ENCODE measurements around the gene ATAD3A.
"Not testable (repeated sequence)": the region's sequence is repeated elsewhere in the genome, so short reads cannot be mapped to it uniquely, and the experiment has no call there.

Gene ATAD3A

DNA sequence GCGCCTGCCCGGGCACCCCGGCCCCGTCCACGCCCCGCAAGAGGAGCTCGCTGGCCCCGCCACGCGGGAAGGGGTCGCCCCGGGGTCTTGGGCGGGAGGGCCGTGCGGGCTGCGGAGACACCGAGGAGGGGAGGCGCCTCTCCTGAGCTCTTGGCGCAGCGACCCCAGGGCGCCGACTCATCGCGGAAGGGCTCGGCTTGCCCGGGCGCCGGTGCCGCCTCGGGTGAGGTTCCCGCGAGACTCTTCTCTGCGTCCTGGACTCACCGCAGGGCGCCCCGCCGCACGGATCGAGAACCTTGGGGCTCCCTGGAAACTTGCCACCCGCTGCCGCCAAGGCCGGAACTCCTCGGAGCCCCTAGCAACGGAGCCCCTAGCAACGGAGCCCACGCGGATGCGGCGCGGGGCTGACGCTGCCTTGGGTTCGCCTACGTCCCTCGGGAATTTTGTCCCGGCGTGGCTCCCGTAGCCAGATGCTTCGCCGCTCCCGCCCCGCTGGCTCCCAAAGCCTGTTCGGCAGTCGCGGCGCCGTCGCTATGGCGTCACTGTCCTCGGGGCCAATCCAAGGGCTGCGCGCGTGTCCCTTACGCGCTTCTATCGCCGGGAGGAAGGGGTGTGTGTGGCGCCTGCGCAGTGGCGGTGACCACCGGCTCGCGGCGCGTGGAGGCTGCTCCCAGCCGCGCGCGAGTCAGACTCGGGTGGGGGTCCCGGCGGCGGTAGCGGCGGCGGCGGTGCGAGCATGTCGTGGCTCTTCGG lies at the start of gene ATAD3A:
ATAD3A (plus strand) TSS at position 630 of the 753 bp plus-strand sequence; CDS start at position 737, 107 bp downstream.
- Histone ChIP-seq H3K4me1 (ENCODE audit: insufficient read depth, low read length) (peaks cover 3% of the 10 kb centered on the region), H3K9me3 (ENCODE audit: low read length) (no peaks in the 10 kb centered on the region), H3K27me3 (ENCODE audit: insufficient read depth, low read length) (no peaks in the 10 kb centered on the region), H3K4me3 (ENCODE audit: low read length) (peak within 1 kb of the TSS; percentile 77), H2AFZ (ENCODE audit: low read depth, low read length) (peak within 1 kb of the TSS; percentile 65), H3K36me3 (ENCODE audit: insufficient read depth, low read length) (peaks cover 10% of the 10 kb centered on the region)

DNA sequence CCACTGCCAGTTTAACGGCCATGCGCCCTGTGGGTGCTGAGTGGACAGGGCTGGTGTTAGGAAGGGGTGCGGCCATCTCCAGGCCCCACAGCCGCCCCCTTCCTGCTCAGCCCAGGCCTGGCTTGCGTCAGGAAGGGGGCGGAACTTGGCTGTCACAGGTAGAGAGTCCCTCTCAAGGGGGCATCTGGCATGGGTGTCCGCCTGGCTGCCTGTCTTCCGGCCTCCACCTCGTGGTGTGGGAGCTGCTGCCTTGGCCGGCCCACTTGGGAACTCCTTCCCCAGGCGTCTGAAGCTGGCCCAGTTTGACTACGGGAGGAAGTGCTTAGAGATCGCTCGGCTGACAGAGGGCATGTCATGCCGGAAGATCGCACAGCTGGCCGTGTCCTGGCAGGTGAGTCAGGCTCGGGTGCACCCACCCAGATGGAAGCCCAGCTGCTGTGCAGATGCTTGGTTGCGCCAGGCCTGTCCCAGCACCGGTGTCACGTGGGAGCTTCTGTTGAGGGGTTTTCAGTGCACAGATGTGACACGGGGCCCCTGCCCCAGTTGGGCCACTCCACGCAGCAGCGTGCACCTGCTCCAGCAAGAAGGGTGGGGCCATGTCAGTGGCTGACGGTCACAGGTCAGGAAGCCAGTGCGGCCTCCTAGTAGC lies 49.5 kb upstream of the ATAD3A start:
- Histone ChIP-seq H3K27me3 (ENCODE audit: insufficient read depth, low read length) (peaks cover 2% of the 10 kb centered on the region), H2AFZ (ENCODE audit: low read depth, low read length) (peak overlapping the region; percentile 63), H3K4me1 (ENCODE audit: insufficient read depth, low read length) (no peaks in the 10 kb centered on the region), H3K9me3 (ENCODE audit: low read length) (peaks cover 1% of the 10 kb centered on the region), H3K4me3 (ENCODE audit: low read length) (no peak overlapping the region), H3K36me3 (ENCODE audit: insufficient read depth, low read length) (no peaks in the 10 kb centered on the region)

DNA sequence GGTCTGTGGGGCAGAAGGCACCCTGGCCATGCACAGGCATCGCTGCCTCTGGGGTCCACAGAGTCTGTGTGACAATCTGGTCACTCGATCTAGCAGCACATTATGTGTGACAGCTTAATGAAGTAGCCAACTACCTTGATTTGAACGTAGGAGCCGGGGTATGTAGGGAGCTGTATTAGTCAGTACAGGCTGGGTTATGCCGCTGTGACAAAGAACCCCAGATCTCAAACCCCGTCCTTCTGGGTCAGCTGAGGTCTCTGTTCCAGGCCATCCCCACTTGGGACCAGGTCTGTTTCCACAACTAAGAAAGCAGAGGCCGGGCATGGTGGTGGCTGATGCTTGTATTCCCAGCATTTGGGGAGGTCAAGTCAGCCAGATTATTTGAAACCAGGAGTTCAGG lies 48.6 kb upstream of the ATAD3A start:
- no peaks in the 10 kb centered on the region for H3K36me3 ChIP-seq (ENCODE audit: insufficient read depth, low read length)
- H3K4me3 ChIP-seq (ENCODE audit: low read length) = no peak overlapping the region
- H2AFZ ChIP-seq (ENCODE audit: low read depth, low read length) = no peak overlapping the region
- H3K4me1 ChIP-seq (ENCODE audit: insufficient read depth, low read length) = no peaks in the 10 kb centered on the region
- H3K9me3 ChIP-seq (ENCODE audit: low read length) = peaks cover 1% of the 10 kb centered on the region
- peaks cover 2% of the 10 kb centered on the region for H3K27me3 ChIP-seq (ENCODE audit: insufficient read depth, low read length)

DNA sequence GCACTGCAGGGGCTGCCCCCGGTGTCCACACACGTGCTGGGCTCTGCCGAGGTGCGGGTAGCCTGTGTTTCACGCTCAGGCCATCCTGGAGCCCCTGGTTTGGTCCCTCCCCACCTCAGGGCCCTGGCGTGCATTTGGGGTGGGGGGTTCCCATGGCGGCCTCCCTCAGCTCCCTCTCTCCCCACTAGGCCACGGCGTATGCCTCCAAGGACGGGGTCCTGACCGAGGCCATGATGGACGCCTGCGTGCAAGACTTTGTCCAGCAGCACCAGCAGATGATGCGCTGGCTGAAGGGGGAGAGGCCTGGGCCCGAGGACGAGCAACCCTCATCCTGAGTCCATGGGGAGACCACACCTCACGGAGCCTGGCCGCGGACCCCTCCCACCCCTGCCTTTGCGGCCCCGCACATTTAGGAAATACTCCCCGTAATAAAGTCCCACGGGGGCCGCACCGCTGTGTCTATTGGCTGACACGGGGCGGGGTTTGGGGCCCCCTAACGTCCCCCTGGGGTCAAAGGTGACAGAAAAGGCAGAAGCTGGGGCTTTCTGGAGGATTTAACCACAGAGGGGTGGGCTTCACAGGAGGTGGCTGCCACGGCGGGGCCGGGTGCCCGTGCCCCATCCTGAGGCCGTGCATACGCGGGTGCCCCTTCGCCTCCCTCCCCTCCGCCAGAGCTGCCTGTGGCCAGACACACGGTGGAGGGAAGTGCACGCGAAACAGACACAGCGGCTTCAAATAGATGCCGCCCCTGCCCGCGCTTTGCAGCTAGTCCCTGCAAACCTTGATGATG lies 43.6 kb upstream of the ATAD3A start:
- H3K9me3 ChIP-seq (ENCODE audit: low read length); H3K4me3 ChIP-seq (ENCODE audit: low read length); H3K36me3 ChIP-seq (ENCODE audit: insufficient read depth, low read length); H3K27me3 ChIP-seq (ENCODE audit: insufficient read depth, low read length); H2AFZ ChIP-seq (ENCODE audit: low read depth, low read length): not testable (repeated sequence)
- H3K4me1 ChIP-seq (ENCODE audit: insufficient read depth, low read length) = peaks cover 11% of the 10 kb centered on the region

DNA sequence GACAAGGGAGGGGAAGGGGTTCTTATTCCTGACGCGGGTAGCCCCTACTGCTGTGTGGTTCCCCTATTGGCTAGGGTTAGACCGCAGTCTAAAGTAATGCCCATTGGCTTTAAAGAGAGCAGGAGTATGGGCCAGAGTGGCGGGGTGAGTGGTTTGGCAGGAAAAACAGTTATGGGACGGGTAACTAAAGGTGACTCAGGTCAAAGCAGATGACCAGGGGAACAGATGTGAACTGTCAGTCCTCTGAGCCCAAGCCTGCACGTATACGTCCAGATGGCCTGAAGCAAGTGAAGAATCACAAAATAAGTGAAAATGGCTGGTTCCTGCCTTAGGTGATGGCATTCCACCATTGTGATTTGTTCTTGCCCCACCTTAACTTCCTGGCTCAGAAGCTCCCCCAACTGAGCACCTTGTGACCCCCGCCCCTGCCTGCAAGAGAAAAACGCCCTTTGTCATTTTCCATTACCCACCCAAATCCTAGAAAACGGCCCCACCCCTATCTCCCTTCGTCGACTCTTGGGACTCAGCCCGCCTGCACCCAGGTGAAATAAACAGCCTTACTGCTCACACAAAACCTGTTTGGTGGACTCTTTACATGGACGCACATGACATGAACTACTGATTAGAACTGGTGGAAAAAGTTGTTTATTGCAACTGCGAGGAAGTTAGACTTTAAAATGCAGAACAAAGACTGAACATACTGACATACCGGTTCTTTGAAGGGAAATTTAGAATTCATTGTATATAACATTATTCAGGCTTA lies 41.2 kb upstream of the ATAD3A start:
- Histone ChIP-seq H3K27me3 (ENCODE audit: insufficient read depth, low read length) (no peaks in the 10 kb centered on the region), H3K9me3 (ENCODE audit: low read length) (peaks cover 1% of the 10 kb centered on the region), H3K4me1 (ENCODE audit: insufficient read depth, low read length) (peaks cover 11% of the 10 kb centered on the region), H3K4me3 (ENCODE audit: low read length) (peak overlapping the region; percentile 93), H3K36me3 (ENCODE audit: insufficient read depth, low read length) (peaks cover 3% of the 10 kb centered on the region), H2AFZ (ENCODE audit: low read depth, low read length) (peak overlapping the region; percentile 81)

DNA sequence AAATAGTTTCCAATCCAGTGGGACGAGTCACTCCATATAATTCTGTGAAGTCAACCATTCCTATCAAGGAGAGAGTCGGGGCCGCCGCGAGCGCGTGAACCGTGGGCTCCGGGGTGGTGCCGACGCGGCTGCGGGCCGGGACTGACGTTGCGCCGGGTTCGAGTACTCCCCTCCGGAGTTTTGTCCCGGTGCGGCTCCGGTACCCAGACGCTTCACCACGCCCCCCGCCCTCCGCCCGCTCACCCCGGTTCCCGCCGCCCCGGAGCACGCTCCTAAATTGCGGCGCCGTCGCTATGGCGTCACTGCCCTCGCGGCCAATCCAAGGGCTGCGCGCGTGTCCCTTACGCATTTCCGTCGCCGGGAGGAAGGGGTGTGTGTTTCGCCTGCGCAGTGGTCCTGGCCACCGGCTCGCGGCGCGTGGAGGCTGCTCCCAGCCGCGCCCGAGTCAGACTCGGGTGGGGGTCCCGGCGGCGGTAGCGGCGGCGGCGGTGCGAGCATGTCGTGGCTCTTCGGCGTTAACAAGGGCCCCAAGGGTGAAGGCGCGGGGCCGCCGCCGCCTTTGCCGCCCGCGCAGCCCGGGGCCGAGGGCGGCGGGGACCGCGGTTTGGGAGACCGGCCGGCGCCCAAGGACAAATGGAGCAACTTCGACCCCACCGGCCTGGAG lies 40.4 kb upstream of the ATAD3A start, which contains the start of gene ATAD3B:
ATAD3B (plus strand) TSS at position 377 of the 664 bp plus-strand sequence; CDS start at position 497, 120 bp downstream.
- H3K9me3 ChIP-seq (ENCODE audit: low read length) = no peaks in the 10 kb centered on the region
- peaks cover 3% of the 10 kb centered on the region for H3K36me3 ChIP-seq (ENCODE audit: insufficient read depth, low read length)
- peak within 1 kb of the TSS; percentile 93 for H3K4me3 ChIP-seq (ENCODE audit: low read length)
- no peaks in the 10 kb centered on the region for H3K27me3 ChIP-seq (ENCODE audit: insufficient read depth, low read length)
- H2AFZ ChIP-seq (ENCODE audit: low read depth, low read length) = peak within 1 kb of the TSS; percentile 81
- H3K4me1 ChIP-seq (ENCODE audit: insufficient read depth, low read length) = peaks cover 11% of the 10 kb centered on the region

DNA sequence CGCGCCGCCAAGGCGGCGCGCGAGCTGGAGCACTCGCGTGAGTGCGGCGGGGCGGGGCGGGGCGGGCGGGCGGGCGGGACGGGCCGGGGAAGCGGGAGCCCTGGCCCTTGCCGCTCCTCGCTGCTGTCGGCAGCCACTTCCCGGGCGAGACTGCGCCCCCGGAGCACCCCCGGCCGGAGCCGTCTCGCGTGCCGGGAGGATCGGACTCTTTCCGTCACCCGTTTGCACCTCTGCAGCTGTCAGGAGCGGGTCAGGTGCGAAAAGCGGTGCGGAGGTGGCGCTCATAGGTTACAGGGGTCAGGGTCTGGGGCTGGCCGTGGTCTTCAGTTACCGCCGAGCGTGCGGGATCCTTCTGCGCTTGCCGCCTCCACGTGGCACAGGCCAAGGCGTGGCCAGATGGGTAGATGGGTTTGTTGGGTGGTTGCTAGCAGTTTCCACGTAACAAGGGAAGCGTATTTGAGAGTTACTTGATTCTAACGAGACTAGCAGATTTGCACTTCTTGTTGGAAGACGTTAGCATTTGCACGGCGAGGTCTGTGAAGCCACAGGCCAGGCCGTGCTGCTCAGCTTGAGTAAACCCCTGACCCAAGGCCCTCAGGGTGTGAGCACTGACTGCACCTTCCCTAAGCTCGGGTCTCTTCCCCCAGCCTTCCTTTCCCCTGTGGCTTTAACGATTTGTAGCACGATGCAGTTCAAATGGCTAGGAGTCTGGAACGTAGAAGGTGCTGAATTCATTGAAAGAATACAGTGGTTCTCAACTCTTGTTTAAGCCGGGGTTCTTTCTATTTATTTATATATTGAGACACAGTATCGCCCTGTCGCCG lies 39.7 kb upstream of the ATAD3A start:
- not testable (repeated sequence) for H3K27me3 ChIP-seq (ENCODE audit: insufficient read depth, low read length); H3K9me3 ChIP-seq (ENCODE audit: low read length); H2AFZ ChIP-seq (ENCODE audit: low read depth, low read length); H3K36me3 ChIP-seq (ENCODE audit: insufficient read depth, low read length)
- Histone ChIP-seq H3K4me1 (ENCODE audit: insufficient read depth, low read length) (peaks cover 11% of the 10 kb centered on the region), H3K4me3 (ENCODE audit: low read length) (peak overlapping the region; percentile 78)

DNA sequence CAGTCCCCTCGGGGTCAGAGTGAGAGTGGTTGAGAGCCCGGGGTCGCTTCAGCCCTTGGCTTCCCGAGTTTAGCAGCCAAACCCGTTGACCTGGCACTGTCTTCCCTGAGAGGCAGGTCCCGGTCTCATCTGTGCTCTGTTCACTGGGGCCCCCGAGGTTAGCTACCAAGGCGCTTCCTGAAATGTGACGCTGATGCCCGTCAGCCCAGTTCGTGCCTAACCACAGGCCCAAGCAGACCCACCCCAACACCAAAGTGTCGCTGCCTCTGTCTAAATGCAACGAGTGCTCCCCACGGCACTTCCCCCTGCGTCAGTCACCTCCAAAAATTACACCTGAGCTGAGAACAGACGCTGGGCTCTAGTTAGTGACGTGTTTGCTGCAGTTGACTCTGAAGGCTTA lies 36.0 kb upstream of the ATAD3A start:
- not testable (repeated sequence) for H3K27me3 ChIP-seq (ENCODE audit: insufficient read depth, low read length); H3K4me3 ChIP-seq (ENCODE audit: low read length); H2AFZ ChIP-seq (ENCODE audit: low read depth, low read length); H3K9me3 ChIP-seq (ENCODE audit: low read length); H3K4me1 ChIP-seq (ENCODE audit: insufficient read depth, low read length)
- H3K36me3 ChIP-seq (ENCODE audit: insufficient read depth, low read length) = peaks cover 26% of the 10 kb centered on the region

DNA sequence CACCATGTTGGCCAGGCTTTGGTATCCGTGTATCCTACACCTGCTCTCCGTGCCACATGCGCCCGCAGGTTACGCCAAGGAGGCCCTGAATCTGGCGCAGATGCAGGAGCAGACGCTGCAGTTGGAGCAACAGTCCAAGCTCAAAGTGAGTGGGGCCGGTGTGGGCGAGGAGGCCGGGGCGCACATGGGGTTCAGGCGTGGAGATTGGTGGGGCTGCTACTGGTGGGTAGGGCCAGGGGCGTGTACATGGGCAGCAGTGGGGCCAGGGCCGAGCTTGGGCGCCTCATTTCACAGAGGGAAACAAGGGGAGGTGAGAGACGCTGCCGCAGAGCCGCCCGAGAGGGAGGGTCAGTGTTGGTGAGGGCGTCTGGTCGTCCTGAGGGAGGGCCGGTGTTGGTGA lies 34.8 kb upstream of the ATAD3A start:
- peaks cover 5% of the 10 kb centered on the region for H3K4me1 ChIP-seq (ENCODE audit: insufficient read depth, low read length)
- H3K27me3 ChIP-seq (ENCODE audit: insufficient read depth, low read length) = no peaks in the 10 kb centered on the region
- H3K36me3 ChIP-seq (ENCODE audit: insufficient read depth, low read length) = peaks cover 29% of the 10 kb centered on the region
- H3K9me3 ChIP-seq (ENCODE audit: low read length) = no peaks in the 10 kb centered on the region
- H2AFZ ChIP-seq (ENCODE audit: low read depth, low read length) = no peak overlapping the region
- no peak overlapping the region for H3K4me3 ChIP-seq (ENCODE audit: low read length)

DNA sequence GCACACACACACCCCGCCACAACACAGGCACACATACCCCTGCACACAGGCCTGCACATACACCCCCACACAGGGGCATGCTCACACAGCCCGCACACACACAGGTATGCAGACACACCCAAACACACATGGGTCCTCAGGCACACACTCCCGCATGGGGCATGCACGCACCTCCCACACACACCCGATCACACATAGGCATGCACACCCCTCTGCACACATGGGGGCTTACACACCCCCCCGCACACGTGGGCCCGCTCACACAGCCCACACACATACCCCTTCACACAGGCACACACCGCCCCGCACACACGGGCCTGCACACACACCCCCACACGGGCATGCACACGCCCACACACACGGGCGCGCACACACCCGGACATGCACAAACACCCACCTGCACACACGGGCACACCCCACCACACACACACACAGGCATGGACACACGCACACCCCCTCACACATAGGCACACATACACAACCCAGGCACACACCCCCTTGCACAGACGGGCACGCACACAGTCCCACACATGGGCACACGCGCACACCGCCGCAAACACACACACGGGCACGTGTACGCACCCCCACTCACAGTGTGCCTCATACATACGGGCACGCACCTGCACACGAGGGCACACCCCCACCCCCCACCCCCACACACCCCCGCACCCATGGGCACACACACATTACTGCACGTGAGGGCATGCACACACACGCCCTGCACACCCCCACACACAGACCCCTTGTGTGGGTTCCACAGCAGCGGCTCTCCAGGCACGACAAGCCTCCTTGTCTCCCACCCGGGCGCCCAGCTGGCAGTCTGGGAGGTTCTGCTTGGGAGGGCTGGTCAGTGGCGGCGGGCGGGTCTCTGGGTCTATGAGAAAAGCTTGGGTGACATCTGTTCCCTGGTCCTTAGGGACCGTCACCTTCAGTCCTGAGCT lies 32.1 kb upstream of the ATAD3A start:
- Histone ChIP-seq H2AFZ (ENCODE audit: low read depth, low read length) (no peak overlapping the region), H3K9me3 (ENCODE audit: low read length) (no peaks in the 10 kb centered on the region), H3K4me1 (ENCODE audit: insufficient read depth, low read length) (no peaks in the 10 kb centered on the region), H3K27me3 (ENCODE audit: insufficient read depth, low read length) (no peaks in the 10 kb centered on the region), H3K4me3 (ENCODE audit: low read length) (no peak overlapping the region), H3K36me3 (ENCODE audit: insufficient read depth, low read length) (peaks cover 47% of the 10 kb centered on the region)

DNA sequence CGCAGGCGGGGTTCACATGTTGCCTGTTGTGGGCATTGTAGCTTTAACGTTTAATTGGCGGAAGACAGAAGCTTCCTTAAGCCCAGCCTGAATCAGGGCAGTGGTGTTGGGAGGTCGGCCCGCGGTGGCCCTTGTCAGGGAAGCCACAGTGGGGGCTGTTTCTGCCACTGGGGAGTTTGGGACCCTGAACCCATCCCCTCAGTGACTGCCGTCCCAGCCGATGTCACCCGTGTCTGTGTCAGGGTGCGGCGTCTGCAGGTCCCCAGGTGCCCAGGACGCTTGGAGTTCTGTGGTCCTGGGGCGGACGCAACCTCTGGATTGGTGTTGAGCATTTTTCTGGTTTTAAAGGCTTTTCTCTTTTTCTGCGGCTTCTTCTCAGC lies 31.5 kb upstream of the ATAD3A start:
- H3K4me1 ChIP-seq (ENCODE audit: insufficient read depth, low read length); H3K4me3 ChIP-seq (ENCODE audit: low read length): not testable (repeated sequence)
- H3K36me3 ChIP-seq (ENCODE audit: insufficient read depth, low read length) = peaks cover 47% of the 10 kb centered on the region

More for the DNA sequence above, 31.5 kb upstream of the ATAD3A start:
- not testable (repeated sequence) for H3K27me3 ChIP-seq (ENCODE audit: insufficient read depth, low read length); H2AFZ ChIP-seq (ENCODE audit: low read depth, low read length); H3K9me3 ChIP-seq (ENCODE audit: low read length)
